ELR (cell line): ENCODE data around the gene USH2A.

Experiments used
- DNase-seq: peaks from one replicate; pipeline ENCODE4 v3.0.0-alpha.2; 2015; ENCODE audit warnings: low read depth

The USH2A gene

DNA sequence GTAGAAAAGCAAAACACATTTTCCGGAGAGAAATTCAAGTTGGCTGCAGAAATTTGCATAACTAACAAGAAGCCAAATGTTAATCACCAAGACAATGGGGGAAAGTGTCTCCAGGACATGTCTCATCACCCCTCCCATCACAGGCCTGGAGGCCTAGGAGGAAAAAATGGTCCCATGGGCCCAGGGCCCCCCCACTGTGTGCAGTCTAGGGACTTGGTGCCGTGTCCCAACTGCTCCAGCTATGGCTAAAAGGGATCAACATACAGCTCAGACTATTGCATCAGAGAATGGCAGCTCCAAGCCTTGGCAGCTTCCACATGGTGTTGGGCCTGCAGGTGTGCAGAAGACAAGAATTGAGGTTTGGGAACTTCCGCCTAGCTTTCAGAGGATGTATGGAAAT lies 138.2 kb downstream of the USH2A start:
- no peak for DNase-seq

DNA sequence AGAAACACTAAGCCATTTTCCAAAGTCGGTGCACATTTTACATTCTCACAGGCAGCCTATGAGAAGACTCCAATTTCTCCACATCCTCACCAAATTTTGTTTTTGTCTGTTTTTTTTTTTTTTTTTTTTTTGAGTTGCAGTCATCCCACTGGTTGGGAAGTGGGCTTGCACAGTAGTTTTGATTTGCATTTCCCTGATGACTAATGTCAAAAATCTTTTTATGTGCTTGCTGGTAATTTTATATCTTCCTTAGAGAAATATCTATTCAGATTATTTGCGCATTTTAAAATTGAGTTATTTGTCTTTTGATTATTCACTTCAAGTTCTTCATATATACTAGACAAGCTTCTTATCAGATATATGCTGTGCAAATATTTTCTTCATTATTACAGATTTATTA lies 141.5 kb downstream of the USH2A start:
- DNase-seq = peak; percentile 3

DNA sequence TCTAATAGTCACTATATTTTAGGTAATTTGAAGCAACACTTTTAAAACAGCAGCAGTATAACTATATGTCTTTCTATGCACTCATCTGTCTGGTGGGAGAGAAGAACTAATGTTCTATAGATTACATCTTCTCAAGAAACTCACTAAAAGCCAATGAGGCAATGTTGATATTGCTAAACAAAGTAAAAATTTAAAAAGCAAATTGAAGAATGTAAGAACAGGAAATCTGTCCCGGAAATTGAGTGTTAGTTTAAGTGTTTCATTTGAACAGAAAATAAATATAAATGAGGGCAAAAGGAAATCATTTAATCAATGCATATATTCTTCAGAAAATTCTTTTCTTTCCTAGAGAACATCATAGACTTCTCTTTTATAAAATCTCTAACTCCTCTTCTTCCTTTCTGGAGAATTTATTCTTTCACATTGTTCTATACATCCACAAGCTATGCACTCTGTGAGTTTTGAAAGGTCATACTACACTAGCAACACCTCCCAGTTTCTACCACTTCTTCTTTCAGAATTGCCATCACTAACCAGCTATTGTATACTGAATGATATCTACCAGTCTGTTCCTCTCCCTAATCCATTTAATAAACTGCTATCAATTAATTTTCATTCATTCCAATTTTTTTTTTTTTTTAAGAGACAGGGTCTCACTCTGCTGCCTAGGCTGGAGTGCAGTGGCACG lies 153.0 kb downstream of the USH2A start:
- DNase-seq = no peak

DNA sequence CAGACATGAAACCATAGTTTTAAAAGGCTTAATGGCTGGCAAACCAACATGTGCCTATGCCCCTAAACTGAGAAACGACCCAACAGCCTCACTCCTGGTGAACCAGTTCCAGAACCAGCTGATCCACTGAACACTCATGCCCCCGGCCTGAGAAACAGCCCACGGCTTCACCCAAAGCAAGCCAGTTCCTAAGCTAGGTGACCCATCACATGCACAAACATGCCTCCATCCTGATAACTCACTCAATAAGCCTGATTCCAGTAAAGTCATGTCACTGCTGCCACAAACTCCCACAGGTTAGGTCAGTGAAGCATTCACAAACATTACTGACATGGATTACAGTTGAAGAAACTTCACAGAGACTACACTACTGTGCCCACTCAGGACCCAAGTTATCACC lies 161.6 kb downstream of the USH2A start:
- no peak for DNase-seq

DNA sequence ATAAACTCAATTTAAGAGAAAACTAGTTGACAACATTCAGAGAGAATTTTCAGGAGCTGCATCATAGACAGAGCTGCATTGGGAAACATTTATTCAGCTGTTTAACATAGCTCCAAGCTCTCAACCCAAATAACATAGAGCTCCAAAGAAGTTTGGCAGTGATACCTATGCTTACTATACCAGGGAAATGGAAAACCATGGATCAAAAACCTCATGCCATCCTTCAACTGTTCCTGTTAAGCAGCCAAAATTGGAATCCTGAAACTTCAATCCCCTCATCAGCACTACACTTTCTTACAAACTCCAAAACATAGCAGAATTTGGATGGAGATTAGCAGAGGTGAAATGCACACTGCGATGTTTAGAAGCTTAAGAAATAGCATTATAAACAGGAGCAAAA lies 164.4 kb downstream of the USH2A start:
- no peak for DNase-seq

DNA sequence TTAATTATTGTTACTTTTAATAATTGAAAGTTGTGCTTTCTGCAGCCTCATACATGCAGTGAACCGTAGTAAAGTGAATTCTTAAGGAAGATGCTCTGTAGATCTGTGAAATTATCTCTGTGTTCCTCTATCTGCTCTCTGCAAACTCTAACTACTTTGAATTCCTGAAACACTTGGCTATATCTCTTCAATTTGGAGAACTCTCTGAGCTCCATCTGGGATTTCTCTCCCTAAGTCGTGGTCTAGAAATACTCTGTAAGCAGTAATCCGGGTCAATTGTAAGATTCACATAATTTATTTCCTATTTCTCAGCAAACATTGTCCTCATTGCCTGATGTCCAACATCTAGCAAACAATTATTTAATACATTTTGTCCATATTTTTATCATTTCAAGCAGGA lies 164.9 kb downstream of the USH2A start:
- DNase-seq = no peak

DNA sequence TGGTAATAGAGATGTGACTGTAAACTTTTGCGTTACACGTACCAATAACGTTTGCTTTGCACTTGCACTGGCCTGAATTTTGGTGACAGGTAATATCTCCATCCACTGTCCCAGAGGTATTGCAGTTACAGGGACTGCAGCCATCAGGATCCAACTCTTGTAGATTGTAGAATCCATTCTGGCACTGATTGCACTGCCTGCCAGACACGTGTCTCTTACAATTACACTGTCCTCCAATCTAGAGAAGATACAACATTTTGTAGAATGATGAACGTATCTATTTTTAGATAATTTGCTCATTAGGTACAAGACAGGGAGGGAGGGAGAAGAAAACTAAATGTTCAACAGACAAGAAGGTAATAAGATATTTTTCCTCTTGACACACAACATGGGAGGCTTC lies 172.4 kb downstream of the USH2A start:
- no peak for DNase-seq

DNA sequence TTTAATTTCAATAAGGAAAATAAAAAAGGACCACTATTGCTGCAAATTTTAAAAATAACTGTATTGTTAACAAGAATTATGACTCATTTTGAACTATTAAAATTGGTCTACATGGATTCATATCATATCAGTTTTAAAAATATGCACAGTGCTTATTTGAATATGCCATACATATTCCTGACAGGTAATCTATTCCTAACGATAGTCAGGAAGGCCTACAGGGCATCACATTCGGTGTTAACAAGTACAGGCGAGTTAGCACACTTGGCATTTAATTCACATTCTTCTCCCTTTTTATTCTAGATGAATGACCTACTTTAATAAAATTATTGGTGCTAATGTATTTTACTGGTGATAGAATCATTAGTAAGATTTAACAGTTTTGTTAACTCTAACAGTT lies 174.6 kb downstream of the USH2A start:
- DNase-seq = no peak

DNA sequence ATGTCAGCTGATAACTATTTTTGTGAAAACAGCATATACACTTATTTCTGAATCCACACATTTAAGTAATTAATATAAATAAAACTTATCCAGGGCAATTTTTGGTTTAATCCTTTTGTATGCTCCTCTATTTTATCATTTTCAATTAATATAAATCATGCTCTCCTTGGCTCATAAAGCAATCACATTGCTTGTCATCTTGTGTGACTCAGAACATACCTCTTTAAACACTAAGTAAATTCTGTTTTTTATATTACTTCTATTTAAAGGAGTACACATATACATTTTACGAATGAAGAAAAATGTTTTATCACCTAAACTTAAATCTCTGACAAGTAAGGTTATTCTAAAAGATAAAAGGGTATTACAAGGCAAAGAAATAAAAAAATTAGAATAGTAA lies 175.3 kb downstream of the USH2A start:
- DNase-seq = peak; percentile 4

DNA sequence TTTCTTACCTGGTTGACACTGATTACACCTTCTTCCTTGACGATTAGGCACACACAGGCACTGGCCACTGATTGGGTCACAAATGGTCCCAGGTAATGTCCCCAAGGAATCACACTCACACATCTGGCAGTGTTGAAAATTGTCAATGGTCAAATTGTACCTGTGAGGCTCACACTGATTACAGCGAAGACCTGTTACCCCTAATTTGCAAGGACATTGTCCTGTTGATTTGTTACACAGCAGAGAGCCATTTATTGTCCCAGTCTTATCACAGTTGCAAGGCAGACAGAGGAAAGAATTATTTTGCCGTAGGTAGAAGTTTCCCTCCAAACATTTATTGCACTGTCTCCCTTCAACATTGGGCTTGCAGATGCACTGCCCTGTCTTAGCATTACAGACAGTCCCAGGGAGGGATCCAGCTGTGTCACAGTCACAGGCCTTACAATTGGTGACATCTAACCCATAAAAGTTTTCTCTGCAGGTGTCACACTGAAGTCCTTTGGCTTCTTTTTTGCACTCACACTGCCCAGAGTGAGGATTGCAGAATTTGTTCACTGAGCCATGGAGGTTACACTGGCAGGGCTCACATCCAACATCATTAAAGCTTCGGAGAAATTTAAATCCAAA lies 176.6 kb downstream of the USH2A start:
- no peak for DNase-seq

DNA sequence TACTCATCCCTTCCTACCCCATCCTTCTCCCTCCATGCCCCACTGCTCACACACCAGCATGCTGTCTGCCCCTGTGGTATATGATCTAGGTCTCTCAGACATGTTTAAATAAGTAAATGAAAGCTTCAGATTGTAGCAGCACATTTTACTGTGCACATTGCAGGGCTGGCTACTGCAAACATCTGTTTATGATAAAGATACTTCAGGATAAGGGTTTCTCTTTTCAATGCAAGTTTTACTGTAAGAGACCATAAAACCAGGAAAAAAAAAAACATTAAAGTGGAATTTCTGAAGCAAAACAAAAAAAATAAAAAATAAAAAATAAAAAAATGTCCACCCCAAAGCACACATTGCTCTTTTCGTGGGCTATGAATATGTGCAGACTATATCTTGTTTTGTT lies 184.4 kb downstream of the USH2A start:
- DNase-seq = no peak

DNA sequence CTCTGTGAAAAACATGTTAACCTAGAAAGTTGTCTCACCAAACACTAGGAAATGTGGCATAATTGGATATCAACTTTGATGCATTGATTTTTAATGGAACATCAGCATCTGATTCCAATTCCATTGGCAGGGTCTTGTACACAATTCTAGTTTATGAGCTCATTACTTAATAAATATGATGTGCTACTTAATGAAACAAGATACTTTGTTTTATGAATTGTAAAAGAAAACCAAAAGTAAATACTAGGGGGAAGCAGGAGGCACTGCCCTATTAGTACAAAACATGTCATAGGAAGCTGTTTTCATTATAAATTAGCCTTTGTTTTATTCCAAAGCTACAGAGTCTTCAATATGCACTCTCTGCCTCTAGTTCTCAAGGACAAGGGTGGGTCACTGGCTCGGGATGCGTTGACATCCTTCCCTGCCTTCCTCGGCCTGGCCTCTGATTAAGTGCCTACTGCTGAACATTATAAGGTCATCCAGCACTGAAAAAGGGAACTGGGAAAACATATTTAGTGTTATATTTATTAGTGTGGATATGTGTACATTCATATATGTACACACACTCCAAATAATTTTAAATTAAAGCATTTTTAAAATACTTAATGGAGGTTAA lies 185.2 kb downstream of the USH2A start:
- DNase-seq = no peak

DNA sequence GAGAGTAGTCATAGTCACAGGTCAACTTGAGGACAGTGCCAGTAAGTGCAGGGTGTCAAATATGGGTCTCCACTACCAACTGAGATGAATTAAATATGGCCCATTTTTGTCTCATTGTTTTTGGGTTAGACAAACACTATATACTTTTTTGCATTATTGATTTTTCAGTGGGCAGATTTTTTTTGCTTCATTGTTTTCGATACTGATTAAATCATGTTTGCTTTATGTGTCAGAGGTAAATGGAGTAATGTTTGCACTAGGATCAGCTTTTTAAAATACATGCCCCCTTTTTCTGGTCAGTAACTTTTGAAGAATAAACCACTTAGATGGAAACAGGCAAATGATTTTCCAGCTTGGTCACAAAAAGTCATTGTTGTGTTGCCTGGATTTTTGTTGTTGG lies 199.0 kb downstream of the USH2A start:
- DNase-seq = no peak

DNA sequence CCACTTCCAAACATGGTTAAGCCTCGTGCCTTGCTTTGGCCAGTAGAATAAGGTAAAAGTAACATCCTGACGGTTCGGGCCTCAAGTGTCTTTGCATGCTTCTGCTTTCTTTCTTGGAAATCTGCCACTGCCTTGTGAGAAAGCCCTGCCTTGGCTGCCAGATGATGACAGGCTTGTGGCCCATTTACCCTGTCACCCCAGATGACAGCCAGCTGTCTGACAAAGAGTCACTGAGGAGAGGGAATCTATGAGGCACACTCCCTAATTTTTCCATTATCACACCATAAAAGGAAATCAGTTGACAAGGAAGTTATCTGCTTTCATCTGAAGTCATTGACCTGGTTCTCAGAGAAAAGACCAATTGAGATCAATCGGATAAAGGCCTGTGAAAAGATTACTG lies 199.8 kb downstream of the USH2A start:
- no peak for DNase-seq

DNA sequence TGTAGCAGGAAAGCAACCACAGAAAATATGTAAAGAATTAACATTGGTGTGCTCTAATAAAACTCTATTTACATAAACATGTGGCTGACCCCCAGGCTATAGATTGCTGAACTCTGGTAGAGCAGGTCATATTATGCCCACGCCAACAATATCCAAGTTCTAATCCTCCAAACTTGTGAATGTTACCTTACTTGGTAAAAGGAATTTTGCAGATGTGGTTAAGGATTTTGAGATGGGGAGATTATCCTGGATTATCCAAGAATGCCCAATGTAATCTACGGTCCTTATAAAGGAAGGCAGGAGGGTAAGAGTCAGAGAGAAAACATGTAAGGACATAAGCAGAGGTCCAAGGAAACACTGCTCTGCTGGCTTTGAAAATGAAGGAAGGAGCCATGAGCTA lies 201.0 kb downstream of the USH2A start:
- no peak for DNase-seq

DNA sequence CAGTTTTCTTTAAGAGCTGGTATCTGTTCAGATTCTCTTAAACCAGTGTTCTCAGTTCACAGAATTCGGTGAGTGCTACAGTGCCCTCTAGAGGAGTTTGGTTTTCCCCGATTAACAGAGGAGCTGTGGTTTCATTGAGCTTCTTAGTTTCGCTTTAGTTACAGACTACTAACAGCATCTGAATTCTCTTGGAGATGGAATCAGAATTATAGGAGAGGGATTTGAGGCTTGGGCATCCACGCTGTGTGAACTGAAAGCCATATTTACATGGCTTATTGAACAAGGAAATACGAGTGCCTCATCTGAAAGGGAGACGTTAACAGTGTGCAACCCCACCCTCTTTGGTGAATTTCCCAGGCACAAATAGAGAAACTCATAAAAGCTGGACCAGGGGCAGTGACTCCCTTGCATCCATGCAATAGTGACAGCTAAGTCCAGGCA lies 202.0 kb downstream of the USH2A start:
- peak; percentile 83 for DNase-seq

DNA sequence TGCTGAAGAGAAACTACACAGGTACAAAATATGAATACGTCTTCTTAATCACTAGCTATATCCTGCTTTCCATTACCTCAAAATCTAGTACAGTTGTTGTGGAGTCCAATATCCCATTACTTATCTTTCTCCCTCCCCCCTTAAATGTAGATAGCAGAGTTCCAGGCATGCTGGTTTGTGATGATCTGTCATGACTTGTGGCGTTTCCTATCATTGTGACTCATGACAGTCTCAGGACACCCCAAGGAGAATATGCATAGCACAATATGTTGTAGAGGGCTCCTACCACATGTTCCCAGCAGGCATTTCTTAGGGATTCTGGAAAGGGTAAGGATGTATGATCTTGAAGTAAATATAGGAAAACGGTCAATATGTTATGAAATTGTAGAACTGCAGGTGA lies 206.9 kb downstream of the USH2A start:
- DNase-seq = peak; percentile 19

DNA sequence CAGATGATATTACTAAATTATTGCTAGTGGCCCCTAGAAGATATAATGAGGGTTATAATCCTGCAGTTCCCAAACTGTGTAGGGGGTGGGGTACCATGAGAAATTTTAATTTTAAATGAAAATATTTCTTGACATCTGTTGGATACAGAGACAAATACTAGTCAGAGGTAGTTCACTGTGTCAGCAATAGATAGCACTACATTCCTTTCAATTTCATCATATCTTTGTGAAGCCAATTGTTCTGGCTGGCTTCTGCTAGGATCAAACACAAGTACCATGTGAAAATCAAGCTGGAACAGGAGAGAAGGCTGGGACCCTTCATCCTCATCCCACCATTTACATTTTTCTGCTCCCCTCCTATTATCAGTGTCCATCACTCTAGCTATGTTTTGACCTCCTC lies 208.1 kb downstream of the USH2A start:
- DNase-seq = peak; percentile 18

DNA sequence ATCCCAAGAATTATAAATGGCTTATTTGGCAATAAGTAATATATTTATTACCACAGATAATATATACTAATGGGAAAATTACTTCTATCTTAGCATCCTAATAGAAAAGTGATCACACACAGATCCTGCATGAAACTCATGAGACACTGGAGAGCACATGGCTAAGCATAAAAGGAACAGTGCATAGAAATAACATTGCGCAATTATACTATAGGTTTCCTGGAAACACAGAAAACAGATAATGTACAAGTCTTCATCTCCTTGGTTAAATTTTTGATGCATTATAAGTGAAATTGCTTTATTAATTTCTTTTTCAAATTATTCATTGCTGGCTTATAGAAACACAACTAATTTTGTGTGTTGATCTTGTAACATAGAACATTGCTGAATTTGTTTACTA lies 210.4 kb downstream of the USH2A start:
- DNase-seq = no peak

DNA sequence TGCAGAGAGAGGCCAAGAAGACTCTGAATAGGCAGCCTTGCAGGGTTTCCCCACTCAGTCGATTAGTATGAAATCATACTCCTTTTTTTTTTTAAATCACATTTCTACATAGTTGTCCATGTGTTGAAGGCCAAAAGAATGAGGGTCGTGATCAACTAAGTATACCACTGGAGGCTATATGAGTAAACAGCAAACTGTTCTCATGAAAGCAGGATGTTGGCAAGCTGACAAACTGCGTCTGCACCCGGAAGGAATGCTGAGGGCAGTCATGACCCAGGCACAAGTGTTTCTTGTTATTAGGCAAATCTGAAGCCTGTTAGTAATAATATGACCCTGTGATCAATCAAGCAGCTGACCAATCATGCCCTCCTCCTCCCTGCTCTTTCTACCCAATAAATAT lies 213.2 kb downstream of the USH2A start:
- DNase-seq = peak; percentile 60

DNA sequence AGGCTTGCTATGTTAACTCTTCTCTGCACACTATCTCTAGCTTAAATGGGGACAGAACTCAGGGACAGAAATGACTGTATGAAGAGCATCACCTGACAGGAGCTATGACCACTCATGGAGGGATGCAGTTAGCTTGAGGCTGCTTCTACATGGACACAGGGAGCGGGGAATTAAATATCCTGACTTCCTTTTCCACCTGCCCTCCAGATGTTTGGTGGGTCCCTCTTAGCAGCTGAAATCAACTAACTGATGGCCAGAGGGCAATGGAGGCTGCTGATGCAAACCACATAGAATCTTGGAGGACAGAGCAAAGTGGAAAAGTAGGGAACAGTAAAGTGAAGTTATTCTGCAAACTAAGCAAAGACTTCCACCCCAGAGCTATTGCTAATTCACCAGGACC lies 214.1 kb downstream of the USH2A start:
- DNase-seq = no peak

DNA sequence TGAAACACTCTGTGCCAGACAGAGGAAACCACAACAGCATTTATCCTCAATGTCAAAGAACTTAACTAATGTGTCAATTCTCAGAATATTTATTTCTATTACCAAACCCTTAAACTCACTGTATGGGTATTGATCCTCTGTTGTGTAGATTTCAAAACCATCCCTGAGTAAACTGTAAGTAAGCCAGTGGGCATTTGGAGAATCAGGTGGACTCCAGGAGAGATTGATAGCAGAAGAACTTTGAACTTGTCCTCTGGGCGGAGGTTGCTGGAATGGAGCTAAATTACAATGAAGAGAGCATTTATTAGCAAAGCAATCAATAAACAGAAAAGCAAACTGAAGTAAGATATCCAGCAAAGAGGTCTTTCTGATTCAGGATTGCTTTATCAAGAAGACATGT lies 216.1 kb downstream of the USH2A start:
- no peak for DNase-seq

DNA sequence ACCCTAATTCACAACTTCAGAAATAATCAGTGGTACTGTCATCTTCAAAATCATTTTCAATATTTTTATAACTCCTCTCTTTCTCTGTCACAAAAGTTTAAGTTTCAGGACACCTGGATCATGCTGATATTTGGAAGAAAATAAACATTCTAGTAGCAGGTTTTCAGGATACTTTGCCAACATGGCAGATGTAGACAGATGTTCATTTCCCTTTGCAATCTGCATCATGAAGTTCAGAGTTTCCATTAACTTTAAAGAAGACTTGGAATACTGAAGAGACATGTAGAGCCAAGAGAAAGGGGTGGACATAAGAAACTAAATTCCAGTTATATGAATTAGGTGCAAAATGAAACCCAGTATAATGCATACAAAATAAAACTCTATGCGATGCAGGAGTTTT lies 218.1 kb downstream of the USH2A start:
- DNase-seq = no peak

DNA sequence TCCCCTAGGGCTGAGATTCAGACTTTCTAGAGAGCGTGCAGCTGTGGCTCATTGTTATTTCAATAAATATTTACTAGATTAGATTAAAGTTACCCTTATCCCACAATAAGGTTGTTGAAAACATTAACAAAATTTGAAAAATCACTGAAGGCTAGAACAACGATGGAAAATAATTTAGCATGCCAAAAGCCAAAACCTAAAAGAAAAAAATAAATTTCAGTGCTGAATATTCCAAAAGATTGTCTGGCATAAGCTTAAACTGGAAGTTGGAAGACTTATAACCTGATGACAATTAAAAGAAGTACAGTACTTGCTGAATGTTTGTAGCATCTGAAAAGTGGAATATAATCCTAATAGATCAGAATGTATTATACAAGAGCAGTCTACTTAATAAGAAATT lies 221.3 kb downstream of the USH2A start:
- DNase-seq = no peak
